Neural progenitor cell (in vitro differentiated cells): Measurements from ENCODE around the gene KCNQ1.

Source experiments
- CTCF ChIP-seq: fragments of 200-600 bp; sonication (generic); IDR thresholded peaks from 2 replicates; pipeline ENCODE4 v1.5.1; 2017; ENCODE audit warnings: antibody characterized with exemption, mild to moderate bottlenecking
- EZH2 ChIP-seq: fragments of 200-600 bp; sonication (generic); IDR thresholded peaks from 2 replicates; pipeline ENCODE4 v1.6.1; 2017; ENCODE audit warnings: antibody characterized with exemption, mild to moderate bottlenecking, moderate library complexity

GRCh38 chr11:2507945-2508749 lies 63.3 kb downstream of the KCNQ1 start:
- TF ChIP-seq EZH2 (no peak), CTCF (no peak)
